Measurements from ENCODE around the gene DNAH14.

Gene DNAH14

GRCh38 chr1:225448146-225448805 lies 518.8 kb downstream of the DNAH14 start:
- DNase-seq (ENCODE audit: low spot score): no peak

Measured in SK-N-DZ (cell line).